ENCODE results near the gene DOCK1.

- TF ChIP-seq CTCF (IDR thresholded peaks at IDR 0.05) (no peak), ZFX (IDR thresholded peaks at IDR 0.05; ENCODE audit: borderline replicate concordance) (no peak)
These were observed 108.0 kb downstream of the DOCK1 start for GRCh38 chr10:127013211-127013656.

Measured in 22Rv1 (cell line).